NCI-H2171 (cell line): ENCODE results near the gene PLEKHH2.

Experiments
- DNase-seq: peaks from one replicate; lab custom pipeline; 2025; lab: John Stamatoyannopoulos, UW

The PLEKHH2 gene

DNA sequence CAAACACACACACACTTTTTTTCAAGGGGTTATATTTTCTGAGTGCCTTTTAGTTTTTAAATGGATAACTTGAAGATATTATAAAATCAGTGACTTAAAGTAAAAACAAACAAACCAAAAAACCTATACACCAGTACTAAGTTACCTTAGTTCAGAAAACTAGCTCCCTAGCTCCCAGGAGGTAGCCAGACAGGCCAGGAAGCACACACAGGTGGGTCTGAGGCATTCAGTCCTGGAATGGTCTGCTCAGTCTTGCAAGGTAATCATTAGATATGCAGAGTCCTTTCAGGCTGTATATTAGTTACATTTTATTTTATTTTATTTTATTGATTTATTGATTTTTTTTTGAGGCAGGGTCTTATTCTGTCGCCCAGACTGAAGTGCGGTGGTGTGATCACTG lies 126.0 kb downstream of the PLEKHH2 start:
- DNase-seq, result no peak

DNA sequence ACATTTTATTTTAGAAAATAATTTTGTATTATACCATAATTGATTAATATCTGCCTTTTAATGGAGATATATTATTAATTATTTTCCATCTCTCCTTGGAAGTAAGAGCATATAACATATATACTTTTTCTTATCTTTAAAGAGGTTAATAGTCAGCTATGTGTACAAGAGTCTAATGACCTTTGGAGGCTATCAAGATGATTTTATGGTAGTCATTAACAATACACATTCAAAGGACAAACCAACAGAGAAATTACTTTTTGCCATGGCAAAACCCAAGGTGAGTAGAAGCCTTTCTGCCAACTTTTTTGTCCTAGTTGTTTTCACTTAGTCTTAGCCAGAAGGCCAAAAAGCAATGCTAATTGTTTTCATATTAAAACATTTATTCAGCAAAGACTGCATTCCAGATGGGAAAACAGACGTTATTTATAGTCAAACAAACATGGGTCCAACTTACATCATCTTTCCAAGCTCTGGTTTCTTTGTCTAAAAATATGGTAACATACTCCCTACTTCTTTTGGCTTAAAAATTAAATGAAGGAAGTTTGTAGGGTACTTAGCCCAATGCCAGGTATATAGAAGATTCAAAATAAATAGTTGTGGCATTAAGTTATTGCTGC lies 127.1 kb downstream of the PLEKHH2 start:
- peak; percentile 8 for DNase-seq

DNA sequence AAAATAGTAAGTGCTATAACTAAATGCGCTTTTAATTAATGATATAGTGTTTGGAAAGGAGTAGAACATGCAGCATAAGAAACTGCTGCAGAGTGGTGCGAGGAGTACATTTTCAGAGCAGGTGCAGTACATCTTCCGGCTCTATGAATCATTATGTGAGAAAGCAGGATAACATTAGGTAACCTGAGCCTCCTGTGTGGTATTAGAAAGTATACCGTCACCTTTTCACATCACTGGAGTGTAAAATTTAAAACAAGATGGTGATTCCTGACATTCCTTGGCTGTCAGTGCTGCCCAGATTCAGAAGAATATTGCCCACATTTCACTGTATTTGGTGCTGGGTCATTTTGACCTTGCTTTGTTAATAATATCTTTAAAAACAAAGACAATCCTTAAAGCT lies 128.9 kb downstream of the PLEKHH2 start:
- peak; percentile 12 for DNase-seq

DNA sequence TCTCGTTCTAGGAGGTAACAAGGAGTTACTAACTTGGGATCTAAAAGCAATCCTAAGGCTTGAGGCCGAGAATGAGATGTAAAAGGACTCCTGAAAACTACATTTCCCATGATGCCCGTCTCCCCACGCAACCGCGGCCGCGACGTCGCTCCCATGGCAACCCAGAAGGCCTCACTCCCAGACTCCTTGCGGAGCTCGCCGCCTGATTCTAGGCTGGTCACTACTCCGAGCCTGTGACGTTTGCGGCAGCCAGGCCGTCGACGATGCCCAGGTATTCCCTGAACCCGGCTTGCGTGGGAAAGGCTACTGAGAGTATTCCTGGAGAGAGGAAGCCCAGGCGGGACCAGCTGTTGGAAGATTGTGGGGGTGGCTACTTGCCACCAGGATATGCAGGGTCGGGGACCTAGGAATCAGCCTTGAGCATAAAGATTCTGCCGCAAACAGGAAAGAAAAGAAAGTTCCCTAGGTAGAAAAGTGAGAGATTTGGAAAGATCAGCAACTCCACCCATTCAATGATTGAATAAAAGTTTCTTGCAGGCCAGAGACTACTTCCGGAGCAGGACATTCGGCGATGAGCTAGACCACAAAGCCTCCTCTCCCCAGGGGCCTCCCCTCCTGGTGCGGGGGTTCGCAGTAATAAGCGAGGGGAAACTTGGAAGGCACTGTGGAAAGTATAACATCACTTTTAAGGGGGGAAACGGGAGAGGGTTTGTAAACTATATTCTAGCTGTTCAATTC lies 137.0 kb downstream of the PLEKHH2 start, which contains the start of gene DYNC2LI1:
Gene DYNC2LI1, plus strand, starts transcription at position 164 of the 738 bp plus-strand sequence. Its CDS starts 100 bp downstream, at position 264.
- peak; percentile 62 for DNase-seq

DNA sequence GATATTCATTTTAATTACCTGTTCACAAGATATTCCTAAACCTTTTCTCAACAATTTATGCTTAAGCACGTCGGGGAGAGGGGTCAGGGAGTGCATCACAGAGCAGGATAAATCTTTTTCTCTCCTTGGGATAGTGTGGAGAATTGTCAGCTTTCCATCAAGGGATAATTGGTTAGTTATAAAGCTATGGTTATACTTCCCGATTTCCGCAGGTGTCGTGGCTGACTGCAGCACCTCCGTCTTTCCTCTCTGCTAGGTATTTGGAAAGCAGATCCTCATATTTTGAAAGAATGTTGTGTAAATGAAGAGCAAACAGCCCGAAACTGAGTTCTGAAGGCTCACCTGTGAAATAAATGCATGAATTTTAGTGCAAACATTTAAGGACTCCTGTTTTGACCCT lies 137.6 kb downstream of the PLEKHH2 start:
- no peak for DNase-seq

DNA sequence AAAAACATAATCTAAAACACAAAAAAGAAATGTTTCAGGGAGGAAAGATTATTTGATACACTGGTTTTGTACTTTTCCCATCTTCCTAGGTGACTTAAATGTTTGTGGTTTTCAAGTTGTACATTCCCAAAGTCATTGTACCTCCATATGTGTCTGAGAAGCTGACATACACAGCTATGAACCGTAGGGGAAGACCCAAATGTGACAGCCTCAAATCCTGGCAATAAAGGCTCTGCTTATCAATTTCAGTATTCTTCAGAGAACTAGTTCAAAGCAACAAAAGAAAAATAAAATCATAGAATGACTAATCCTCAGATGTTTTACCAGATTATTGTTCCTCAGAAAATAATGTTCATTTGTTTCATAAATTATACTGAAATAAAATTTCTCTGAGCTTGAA lies 139.3 kb downstream of the PLEKHH2 start:
- no peak for DNase-seq

DNA sequence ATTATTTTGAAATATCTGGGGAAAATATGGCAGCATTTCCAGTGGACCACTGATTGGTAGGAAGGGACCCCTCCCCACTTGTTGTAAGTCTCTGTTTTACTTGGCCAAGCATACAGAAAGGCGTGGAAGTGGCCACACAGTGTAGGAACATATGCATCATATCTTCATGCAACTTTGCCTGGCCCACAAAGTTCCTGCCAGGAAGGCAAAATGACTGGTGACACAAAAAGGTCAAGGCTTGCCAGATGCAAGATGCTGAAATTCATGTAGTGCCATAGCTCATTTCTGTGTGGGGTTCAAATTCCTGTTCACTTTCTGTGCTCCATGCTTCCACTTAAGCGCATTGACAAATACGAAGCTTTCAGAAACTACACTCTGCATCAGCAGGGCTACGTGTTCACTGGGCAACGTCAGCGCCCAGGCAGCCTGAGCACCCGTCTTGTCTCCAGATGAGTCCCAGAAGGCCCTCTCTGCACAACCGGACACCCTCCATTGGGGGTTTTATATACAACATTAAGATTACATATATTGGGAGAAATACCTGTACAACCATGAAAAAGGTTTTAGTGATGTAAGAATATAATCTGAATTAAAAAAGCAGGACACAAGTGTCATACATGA lies 140.4 kb downstream of the PLEKHH2 start:
- no peak for DNase-seq

DNA sequence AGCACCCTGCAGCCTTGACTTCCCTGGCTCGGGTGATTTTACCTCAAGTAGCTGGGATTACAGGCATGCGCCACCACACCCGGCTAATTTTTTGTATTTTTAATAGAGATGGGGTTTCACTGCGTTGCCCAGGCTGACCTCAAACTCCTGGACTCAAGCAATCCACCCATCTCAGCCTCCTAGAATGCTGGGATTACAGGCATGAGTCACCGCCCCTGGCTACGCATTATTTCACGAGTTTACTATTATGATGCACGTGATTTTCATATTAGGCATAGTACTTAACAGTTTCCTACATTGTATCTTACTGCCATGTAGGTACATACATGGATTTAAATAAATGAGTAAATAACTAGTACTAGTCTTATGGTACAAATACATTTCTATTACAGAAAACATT lies 141.2 kb downstream of the PLEKHH2 start:
- DNase-seq, result no peak

DNA sequence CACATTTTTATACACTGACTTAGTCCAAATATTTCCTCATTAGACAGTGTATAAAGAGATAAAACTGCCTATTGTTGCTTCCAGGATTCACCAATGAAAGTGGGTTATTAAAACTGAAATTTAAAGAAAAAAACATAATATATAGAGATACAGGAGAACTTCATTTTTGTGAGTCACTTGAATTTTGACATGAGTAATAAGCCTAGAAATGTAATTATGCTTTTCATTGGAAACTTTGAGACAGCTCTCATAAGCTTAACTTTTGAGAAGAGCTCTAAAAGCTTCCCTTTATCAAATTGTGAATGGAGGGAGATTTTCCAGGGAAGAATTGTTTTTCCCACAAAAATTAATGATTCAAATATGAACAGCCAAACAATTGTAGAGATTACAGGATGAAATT lies 150.8 kb downstream of the PLEKHH2 start:
- no peak for DNase-seq

DNA sequence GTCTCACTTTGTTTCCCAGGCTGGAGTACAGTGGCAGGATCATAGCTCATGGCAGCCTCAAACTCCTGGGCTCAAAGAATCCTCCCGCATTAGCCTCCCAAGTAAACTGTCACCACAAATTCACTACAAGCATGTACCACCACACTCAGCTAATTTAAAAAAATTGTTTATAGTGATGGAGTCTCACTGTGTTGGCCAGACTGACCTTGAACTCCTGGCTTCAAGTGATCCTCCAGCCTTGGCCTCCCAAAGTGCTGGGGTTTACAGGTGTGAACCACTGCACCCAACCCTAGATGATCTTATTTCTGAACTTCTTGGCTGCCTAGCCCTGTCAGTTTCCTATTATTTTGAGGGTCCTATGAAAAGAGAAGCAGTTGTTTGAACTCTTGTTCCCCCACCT lies 151.6 kb downstream of the PLEKHH2 start:
- no peak for DNase-seq

DNA sequence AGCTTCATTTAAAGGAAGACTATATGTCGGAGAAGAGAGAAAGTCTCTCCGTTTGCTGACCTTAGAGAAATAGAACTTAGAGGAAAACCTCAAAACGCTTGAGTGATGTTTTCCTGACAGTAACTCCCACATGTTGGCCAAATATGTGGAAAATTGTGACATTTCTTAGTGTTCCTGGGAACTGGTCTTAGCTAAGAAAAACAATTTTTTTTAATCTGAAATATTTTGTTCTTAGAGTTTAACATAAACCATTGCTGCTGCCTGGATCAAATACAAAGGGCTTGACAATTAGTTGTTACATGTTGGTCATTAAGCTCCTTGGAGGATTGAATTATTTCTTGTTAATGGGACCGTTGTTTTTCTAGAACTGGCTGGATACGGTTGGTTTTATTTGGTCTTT lies 153.1 kb downstream of the PLEKHH2 start:
- DNase-seq, result no peak

DNA sequence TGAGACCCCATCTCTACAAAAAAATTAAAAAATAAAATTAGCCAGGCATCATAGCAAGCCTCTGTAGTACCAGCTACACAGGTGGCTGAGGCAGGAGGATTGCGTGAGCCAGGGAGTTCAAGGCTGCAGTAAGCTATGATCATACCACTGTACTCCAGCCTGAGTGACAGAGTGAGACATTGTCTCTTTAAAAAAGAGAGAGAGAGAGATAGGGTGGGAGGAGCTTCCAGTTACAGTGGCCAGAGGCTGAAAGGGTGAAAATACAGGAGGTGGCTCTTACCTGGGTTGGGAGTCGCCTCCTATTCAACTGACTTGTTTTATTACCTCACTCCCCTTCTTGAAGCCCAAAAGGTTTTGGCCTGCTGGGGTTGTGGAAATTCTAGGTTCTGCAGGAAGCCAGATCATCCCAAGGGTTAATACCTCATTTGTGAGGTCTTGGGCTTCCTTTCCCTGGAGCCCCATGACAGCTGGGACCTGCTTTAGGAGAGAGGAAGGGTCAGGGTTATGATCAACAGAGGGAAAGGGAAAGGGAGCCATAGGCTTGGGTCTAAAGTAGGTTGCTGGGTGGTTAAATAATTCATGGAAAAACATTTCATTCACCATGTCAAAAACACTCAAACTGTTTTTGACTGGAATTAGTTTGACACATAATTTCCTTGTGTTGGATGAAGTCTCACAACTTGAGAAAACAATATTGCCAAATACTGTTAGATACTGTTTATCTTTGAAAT lies 154.1 kb downstream of the PLEKHH2 start:
- no peak for DNase-seq

DNA sequence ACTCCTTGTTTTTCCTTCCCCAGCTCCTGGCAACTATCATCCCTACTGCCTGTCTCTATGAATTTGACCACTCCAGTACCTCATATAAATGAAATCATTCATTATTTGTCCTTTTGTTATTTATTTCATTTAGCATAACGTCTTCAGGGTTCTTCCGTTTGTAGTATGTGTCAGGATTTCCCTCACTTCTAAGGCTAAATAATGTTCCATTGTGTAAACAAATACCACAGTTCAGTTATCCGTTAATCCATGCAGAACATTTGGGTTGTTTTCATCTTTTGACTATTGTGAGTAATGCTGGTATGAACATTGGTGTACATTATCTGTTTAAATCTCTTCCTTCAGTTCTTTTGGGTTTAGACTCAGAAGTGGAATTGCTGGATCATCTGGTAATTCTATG lies 155.6 kb downstream of the PLEKHH2 start:
- DNase-seq, result no peak

DNA sequence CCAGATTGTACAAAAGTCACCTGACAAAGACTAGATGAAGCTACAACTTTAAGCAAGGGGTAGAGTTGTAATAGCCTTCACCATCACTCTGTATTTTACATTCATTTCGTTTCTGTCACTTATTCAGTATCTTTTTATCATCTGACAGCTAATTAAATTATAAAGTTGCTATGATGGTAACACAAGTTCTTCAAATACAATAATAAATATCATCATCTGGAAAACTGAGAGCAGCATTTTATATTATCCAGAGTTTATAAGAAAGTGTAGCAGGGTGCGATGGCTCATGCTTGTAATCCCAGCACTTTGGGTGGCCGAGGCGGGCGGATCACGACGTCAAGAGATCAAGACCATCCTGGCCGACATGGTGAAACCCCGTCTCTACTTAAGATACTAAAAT lies 157.9 kb downstream of the PLEKHH2 start:
- DNase-seq, result no peak

DNA sequence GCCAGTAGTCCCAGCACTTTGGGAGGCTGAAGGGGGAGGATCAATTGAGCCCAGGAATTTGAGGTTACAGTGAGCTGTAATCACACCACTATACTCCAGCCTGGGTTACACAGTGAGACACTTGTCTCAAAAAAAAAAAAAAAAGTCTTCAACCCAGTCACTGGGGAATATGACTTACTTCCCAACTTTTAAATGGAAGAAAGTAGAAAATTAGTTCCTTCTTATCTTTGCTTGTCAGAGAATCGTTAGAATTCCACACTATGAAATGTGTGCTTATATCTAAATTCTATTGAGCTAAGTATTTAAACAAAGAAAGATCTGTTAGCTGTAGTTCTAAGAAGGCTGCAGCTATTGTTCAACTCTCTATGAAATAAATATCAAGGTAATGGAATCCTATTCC lies 159.1 kb downstream of the PLEKHH2 start:
- DNase-seq, result no peak

DNA sequence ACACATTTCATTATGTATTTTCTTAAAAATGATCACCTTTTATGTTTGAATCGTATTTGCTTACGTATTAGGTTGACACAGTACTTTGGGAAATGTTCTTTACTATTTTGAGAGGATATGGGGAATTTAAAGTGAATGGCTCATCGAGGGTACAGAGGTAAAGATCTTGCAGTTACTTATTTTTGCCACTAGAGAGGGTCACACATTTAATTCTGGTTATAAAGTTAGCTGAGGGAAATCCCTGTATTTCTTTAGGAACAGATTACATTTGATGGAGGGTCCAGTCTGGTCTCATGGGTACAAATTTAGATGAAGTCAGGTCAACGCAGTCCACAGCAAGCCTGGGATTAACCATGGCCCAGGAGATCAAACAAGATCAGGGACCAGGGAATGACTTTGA lies 161.2 kb downstream of the PLEKHH2 start:
- DNase-seq, result no peak

DNA sequence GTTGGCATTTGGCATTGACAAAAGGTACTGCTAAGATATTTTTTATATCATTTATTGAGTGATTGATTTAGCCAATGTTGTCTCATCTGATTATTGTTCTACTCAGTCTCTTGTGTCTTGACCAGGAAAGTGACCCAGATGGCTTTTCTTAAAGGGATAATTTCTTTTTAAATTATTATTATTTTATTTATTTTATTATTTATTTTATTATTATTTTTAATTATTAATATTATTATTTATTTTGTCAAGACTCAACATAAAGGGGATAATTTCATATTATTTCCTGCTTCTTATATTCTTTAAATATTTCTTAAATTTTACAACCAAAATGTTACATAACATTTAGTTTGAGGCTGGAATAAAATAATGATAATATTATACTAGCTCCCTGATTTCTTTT lies 163.8 kb downstream of the PLEKHH2 start:
- no peak for DNase-seq

DNA sequence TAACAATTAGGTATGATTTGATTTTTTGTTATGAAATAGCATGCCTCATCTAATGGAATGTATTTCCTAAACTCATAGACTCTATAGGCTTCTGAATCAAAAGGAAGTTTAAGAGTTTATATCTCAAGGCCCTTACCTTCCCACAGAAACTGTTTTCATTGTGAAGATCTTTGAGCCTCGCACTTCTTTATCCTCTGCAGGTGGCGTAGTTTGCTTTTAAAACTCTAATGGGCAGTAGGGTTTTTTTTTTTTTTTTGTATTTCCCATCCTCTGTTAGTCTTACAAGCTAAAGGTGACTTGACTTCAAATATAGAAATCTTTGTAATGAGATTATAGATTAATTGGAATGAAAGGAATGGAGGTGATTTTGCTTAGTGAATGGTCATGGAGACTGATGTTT lies 165.1 kb downstream of the PLEKHH2 start:
- no peak for DNase-seq

DNA sequence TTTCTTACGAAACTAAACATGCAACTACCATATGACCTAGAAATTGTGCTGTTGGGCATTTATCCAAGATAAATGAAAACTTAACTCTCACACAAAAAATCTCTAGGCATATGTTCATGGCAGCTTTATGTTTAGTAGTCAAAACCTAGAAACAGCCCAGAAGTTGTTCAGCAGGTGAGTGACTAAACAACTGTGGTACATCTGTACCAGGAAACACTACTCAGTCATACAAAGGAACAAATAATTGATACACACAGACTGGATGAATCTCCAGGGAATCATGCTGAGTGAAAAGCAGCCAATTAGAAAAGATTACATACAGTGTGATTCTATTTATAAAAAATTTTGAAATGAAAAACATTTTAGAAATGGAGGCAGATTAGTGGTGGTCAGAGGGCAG lies 166.1 kb downstream of the PLEKHH2 start:
- no peak for DNase-seq

DNA sequence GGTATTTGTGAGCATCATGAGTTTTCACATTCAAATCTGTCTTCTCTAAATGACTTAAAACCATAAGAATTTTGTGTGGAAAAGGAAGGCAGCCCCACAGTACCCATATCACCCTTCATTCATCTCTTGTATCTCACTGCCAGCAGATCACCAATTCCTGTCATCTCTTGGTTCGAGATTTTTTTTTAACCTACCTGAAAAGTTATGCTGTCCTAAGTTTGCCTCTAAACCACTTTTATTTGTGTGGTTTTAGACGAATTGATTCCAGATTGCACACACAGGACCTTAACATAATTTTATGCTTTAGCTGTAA lies 169.6 kb downstream of the PLEKHH2 start:
- no peak for DNase-seq

DNA sequence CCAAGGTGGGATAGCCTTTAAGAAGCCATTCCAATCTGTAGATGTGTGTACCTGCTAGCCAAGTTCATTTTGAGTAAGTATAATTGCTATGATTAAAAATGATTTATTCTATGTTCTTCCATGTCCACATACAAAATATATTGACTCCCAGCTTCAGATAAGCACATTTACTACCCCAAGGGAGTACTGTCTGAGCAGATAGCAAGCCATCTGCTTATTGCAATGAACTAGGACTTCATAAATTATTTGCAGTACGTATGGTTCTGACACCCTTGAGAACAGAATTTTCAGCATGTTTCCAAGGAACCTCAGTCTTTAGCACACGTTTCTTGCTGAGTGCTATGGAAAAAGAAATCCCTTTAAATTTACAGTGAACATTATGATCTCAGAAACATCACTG lies 173.4 kb downstream of the PLEKHH2 start:
- no peak for DNase-seq

DNA sequence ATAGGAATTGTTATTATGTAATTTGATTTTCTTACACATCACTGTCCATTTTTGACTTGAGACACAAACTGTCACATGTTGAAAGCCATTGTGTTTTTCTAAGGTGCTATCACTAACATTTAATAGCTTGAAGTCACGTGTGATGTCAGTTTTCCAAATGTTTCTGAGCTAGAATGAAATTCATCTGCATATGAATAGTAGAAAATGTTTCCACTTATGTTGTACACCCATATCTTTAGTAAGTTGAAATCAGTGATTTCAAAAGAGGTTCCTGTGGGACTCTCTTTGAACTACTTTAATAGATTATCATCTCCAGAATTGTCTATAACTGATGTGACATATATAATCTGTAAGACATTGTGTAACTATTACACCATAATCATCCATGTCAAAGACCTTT lies 173.8 kb downstream of the PLEKHH2 start:
- DNase-seq, result no peak

DNA sequence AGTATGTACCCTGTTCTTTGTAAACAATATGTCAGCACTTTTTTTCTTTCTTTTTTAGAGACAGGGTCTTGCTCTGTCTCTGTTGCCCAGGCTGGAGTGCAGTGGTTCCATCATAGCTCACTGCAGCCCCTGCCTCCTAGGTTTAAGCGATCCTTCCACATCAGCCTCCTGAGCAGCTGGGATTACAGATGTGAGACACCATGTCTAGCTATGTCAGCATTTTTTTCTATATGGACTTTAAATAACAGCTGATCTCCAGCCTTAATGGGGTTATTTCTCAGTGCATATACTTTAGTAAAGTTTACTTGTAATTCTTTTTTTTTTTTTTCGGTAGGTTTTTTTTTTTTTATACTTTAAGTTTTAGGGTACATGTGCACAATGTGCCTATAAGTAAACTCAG lies 174.9 kb downstream of the PLEKHH2 start:
- no peak for DNase-seq
